Measurements from ENCODE around the gene ABCC1.

The ABCC1 gene

DNA sequence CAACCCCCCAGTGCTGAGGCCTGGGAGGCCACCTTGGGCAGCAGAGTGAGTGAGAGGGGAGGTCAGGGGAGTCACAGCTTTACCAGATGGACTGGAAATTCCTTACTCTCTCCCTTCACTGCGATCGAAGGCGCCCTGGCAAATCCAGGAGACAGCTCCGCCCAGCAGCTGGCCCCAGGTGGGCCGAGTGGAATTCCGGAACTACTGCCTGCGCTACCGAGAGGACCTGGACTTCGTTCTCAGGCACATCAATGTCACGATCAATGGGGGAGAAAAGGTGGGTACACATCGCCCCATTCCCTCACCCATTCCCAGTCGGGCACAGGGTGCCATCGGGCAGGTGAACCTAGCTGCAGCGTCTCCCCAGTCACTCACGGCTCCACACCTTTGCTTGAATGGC is 182.2 kb downstream of the ABCC1 start:
- H3K36me3 ChIP-seq (ENCODE audit: control insufficient read depth, insufficient read depth, low read length), result peaks cover 29% of the 10 kb centered on the region
- no peaks in the 10 kb centered on the region for H3K4me1 ChIP-seq (ENCODE audit: control insufficient read depth, insufficient read depth, low read length)
- H3K4me3 ChIP-seq (ENCODE audit: low read length), result no peak overlapping the region
- WGBS (ENCODE audit: insufficient coverage, insufficient read length), result no CpG with 5 or more reads among the region's 15 CpGs
- H3K27me3 ChIP-seq (ENCODE audit: control insufficient read depth, insufficient read depth, low read length), result no peaks in the 10 kb centered on the region
- DNase-seq (ENCODE audit: low read depth, low spot score), result no peak
- H3K9me3 ChIP-seq (ENCODE audit: control insufficient read depth, insufficient read depth, low read length), result no peaks in the 10 kb centered on the region
- H3K27ac ChIP-seq (ENCODE audit: low read length), result no peak overlapping the region

DNA sequence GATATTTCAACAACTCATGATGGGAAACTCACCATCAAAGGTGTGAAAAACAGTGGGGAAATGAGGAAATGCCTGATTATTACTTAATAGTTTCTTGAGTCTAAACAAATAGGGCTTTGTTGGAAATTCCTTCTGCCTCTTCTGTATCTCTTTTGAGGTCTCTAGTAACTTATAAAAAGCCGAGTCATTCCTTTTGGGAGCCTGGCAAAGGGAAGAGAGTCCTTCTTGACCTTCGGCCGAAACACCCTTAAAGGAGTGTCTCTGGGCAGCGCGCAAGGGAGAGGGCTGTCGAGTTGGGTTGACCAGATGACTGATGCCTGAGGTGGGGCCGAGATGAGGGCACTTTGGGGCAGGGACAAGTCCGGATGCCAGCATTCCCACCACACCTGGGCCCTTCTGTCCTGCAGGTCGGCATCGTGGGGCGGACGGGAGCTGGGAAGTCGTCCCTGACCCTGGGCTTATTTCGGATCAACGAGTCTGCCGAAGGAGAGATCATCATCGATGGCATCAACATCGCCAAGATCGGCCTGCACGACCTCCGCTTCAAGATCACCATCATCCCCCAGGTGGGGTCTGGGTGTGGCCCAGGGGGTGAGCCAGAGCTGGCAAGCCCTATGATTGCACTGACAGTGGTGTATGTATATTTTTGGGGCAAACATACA is 184.7 kb downstream of the ABCC1 start:
- WGBS (ENCODE audit: insufficient coverage, insufficient read length), result no CpG with 5 or more reads among the region's 21 CpGs
- Histone ChIP-seq H3K4me1 (ENCODE audit: control insufficient read depth, insufficient read depth, low read length) (no peaks in the 10 kb centered on the region), H3K4me3 (ENCODE audit: low read length) (no peak overlapping the region), H3K27ac (ENCODE audit: low read length) (no peak overlapping the region), H3K36me3 (ENCODE audit: control insufficient read depth, insufficient read depth, low read length) (peaks cover 47% of the 10 kb centered on the region), H3K9me3 (ENCODE audit: control insufficient read depth, insufficient read depth, low read length) (no peaks in the 10 kb centered on the region), H3K27me3 (ENCODE audit: control insufficient read depth, insufficient read depth, low read length) (no peaks in the 10 kb centered on the region)
- DNase-seq (ENCODE audit: low read depth, low spot score), result no peak

DNA sequence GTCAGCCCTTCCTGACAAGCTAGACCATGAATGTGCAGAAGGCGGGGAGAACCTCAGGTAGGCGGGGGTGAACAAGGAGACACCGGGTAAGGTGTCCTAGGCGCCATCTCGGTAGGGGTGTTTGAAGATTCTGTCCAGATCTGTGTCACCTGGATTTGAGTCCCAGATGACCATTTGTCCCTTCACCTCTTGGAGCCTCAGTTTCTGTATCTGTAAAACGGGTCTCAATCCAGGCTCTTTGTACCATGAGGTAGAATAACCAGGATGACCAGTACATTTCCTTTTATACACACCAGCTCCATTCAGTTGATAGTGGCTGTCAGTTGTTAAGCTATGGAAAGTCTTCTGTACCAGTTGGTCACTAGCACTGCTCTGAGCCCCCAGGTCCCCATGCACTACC is 187.2 kb downstream of the ABCC1 start:
- no peak for DNase-seq (ENCODE audit: low read depth, low spot score)
- no CpG with 5 or more reads among the region's 6 CpGs for WGBS (ENCODE audit: insufficient coverage, insufficient read length)
- Histone ChIP-seq H3K4me1 (ENCODE audit: control insufficient read depth, insufficient read depth, low read length) (no peaks in the 10 kb centered on the region), H3K36me3 (ENCODE audit: control insufficient read depth, insufficient read depth, low read length) (peaks cover 50% of the 10 kb centered on the region), H3K27ac (ENCODE audit: low read length) (no peak overlapping the region), H3K4me3 (ENCODE audit: low read length) (no peak overlapping the region), H3K9me3 (ENCODE audit: control insufficient read depth, insufficient read depth, low read length) (no peaks in the 10 kb centered on the region), H3K27me3 (ENCODE audit: control insufficient read depth, insufficient read depth, low read length) (no peaks in the 10 kb centered on the region)

DNA sequence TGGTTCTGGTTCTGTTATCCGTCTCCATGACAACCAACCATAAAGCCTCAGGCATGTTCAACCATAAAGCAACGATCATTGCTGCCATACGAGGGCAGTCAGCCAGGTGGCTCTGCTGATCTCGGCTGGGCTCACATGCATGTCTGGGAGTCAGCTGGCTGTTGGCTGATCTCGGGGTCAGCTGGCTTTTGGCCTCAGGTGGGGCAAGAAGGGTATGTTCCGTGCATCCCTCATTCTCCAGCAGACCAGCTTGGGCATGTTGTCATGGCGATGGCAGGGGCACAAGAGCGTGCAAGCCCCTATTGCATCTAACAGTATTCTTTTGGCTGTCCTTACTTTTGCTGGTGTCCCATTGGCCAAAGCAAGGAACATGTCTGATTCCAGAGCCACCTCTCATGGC is 187.7 kb downstream of the ABCC1 start:
- no peaks in the 10 kb centered on the region for H3K27me3 ChIP-seq (ENCODE audit: control insufficient read depth, insufficient read depth, low read length)
- H3K36me3 ChIP-seq (ENCODE audit: control insufficient read depth, insufficient read depth, low read length), result peaks cover 45% of the 10 kb centered on the region
- DNase-seq (ENCODE audit: low read depth, low spot score), result no peak
- H3K27ac ChIP-seq (ENCODE audit: low read length), result no peak overlapping the region
- H3K4me3 ChIP-seq (ENCODE audit: low read length), result no peak overlapping the region
- WGBS (ENCODE audit: insufficient coverage, insufficient read length), result no CpG with 5 or more reads among the region's 8 CpGs
- no peaks in the 10 kb centered on the region for H3K4me1 ChIP-seq (ENCODE audit: control insufficient read depth, insufficient read depth, low read length)
- H3K9me3 ChIP-seq (ENCODE audit: control insufficient read depth, insufficient read depth, low read length), result no peaks in the 10 kb centered on the region

DNA sequence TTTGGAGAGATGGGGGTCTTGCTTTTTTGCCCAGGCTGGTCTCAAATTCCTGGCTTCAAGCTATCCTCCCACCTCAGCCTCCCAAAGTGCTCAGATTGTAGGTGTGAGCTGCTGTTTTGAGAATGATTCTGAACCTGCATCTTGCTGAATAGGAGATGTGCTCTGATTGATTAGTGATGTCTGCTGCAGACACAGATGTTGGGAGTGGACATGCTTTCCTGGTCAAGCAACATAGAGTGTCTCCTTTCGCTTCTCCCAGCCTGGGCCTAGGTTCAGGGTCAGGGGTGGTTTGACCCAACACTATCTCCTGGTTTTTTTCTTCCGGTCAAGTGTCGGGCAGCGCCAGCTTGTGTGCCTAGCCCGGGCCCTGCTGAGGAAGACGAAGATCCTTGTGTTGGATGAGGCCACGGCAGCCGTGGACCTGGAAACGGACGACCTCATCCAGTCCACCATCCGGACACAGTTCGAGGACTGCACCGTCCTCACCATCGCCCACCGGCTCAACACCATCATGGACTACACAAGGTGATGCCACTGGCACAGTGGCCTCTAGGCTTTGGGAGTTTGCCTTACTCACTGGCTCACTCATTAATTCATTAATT is 188.7 kb downstream of the ABCC1 start:
- no CpG with 5 or more reads among the region's 15 CpGs for WGBS (ENCODE audit: insufficient coverage, insufficient read length)
- H3K4me3 ChIP-seq (ENCODE audit: low read length), result no peak overlapping the region
- no peaks in the 10 kb centered on the region for H3K9me3 ChIP-seq (ENCODE audit: control insufficient read depth, insufficient read depth, low read length)
- no peaks in the 10 kb centered on the region for H3K27me3 ChIP-seq (ENCODE audit: control insufficient read depth, insufficient read depth, low read length)
- no peaks in the 10 kb centered on the region for H3K4me1 ChIP-seq (ENCODE audit: control insufficient read depth, insufficient read depth, low read length)
- no peak for DNase-seq (ENCODE audit: low read depth, low spot score)
- no peak overlapping the region for H3K27ac ChIP-seq (ENCODE audit: low read length)
- H3K36me3 ChIP-seq (ENCODE audit: control insufficient read depth, insufficient read depth, low read length), result peaks cover 42% of the 10 kb centered on the region

DNA sequence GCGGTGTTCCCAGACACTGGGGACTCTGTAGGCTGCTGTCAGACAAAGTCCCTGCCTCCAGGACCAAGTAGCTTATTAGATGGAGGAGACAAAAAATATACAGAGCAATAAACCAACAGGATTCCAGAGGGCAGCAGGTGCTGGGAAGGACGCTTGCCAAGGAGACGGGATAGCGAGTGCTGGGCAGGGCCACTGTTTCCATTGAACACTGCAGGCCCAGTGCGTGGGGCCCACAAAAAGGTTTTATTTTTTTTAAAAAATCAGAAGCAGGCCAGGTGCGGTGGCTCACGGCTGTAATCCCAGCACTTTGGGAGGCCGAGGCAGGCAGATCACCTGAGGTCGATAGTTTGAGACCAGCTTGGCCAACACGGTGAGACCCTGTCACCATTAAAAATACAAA is 189.6 kb downstream of the ABCC1 start:
- H3K9me3 ChIP-seq (ENCODE audit: control insufficient read depth, insufficient read depth, low read length), result no peaks in the 10 kb centered on the region
- no peaks in the 10 kb centered on the region for H3K4me1 ChIP-seq (ENCODE audit: control insufficient read depth, insufficient read depth, low read length)
- no peak for DNase-seq (ENCODE audit: low read depth, low spot score)
- no peak overlapping the region for H3K4me3 ChIP-seq (ENCODE audit: low read length)
- H3K27me3 ChIP-seq (ENCODE audit: control insufficient read depth, insufficient read depth, low read length), result no peaks in the 10 kb centered on the region
- no CpG with 5 or more reads among the region's 10 CpGs for WGBS (ENCODE audit: insufficient coverage, insufficient read length)
- peaks cover 41% of the 10 kb centered on the region for H3K36me3 ChIP-seq (ENCODE audit: control insufficient read depth, insufficient read depth, low read length)
- H3K27ac ChIP-seq (ENCODE audit: low read length), result no peak overlapping the region

DNA sequence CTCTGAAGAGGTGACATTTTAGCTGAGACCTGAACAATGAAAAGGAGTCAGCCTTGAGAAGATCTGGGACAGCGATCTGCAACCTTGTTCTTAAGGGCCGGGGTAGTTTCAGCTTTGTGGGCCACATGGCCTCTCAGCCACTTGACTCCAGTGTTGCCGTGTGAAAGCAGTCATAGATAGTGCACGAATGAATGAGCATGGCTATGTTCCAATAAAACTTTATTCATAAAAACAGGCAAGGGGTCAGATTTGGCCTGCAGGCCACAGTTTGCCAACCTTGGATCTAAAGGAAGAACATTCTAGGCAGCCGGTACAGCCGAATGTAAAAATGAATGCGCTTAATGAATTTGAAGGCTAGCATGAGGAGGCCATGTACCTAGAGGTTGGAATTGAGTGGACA is 190.4 kb downstream of the ABCC1 start:
- H3K27me3 ChIP-seq (ENCODE audit: control insufficient read depth, insufficient read depth, low read length), result no peaks in the 10 kb centered on the region
- no peaks in the 10 kb centered on the region for H3K4me1 ChIP-seq (ENCODE audit: control insufficient read depth, insufficient read depth, low read length)
- no peak overlapping the region for H3K4me3 ChIP-seq (ENCODE audit: low read length)
- DNase-seq (ENCODE audit: low read depth, low spot score), result no peak
- H3K9me3 ChIP-seq (ENCODE audit: control insufficient read depth, insufficient read depth, low read length), result no peaks in the 10 kb centered on the region
- no CpG with 5 or more reads among the region's 7 CpGs for WGBS (ENCODE audit: insufficient coverage, insufficient read length)
- H3K27ac ChIP-seq (ENCODE audit: low read length), result no peak overlapping the region
- peaks cover 35% of the 10 kb centered on the region for H3K36me3 ChIP-seq (ENCODE audit: control insufficient read depth, insufficient read depth, low read length)

DNA sequence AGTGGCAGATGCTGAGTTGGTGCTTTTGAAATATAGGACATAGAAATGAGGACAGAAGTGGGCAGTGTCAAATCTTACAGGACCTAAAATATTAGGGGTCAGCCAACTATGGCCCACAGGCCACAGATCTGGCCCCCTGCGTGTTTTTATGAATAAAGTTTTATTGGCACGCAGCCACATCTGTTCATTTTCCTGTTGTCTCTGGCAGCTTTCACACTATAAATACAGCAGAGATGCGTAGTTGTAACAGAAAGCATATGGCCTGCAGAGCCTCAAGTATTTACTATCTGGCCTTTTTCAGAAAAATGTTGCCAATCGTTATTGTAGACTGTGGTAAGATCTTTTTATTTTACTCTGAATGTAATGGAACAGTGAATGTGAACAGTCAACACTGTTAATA is 191.1 kb downstream of the ABCC1 start:
- peaks cover 31% of the 10 kb centered on the region for H3K36me3 ChIP-seq (ENCODE audit: control insufficient read depth, insufficient read depth, low read length)
- WGBS (ENCODE audit: insufficient coverage, insufficient read length), result no CpG with 5 or more reads among the region's 4 CpGs

DNA sequence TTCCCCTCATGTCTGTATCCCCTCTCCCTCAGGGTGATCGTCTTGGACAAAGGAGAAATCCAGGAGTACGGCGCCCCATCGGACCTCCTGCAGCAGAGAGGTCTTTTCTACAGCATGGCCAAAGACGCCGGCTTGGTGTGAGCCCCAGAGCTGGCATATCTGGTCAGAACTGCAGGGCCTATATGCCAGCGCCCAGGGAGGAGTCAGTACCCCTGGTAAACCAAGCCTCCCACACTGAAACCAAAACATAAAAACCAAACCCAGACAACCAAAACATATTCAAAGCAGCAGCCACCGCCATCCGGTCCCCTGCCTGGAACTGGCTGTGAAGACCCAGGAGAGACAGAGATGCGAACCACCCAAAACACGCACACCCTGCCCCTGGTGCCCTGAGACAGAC is 191.7 kb downstream of the ABCC1 start:
- Histone ChIP-seq H3K36me3 (ENCODE audit: control insufficient read depth, insufficient read depth, low read length) (peaks cover 31% of the 10 kb centered on the region), H3K27ac (ENCODE audit: low read length) (no peak overlapping the region)

More for the DNA sequence above, 191.1 kb downstream of the ABCC1 start:
- no peaks in the 10 kb centered on the region for H3K9me3 ChIP-seq (ENCODE audit: control insufficient read depth, insufficient read depth, low read length)
- no peaks in the 10 kb centered on the region for H3K4me1 ChIP-seq (ENCODE audit: control insufficient read depth, insufficient read depth, low read length)
- no peaks in the 10 kb centered on the region for H3K27me3 ChIP-seq (ENCODE audit: control insufficient read depth, insufficient read depth, low read length)
- no peak overlapping the region for H3K27ac ChIP-seq (ENCODE audit: low read length)
- DNase-seq (ENCODE audit: low read depth, low spot score), result no peak
- no peak overlapping the region for H3K4me3 ChIP-seq (ENCODE audit: low read length)

DNA sequence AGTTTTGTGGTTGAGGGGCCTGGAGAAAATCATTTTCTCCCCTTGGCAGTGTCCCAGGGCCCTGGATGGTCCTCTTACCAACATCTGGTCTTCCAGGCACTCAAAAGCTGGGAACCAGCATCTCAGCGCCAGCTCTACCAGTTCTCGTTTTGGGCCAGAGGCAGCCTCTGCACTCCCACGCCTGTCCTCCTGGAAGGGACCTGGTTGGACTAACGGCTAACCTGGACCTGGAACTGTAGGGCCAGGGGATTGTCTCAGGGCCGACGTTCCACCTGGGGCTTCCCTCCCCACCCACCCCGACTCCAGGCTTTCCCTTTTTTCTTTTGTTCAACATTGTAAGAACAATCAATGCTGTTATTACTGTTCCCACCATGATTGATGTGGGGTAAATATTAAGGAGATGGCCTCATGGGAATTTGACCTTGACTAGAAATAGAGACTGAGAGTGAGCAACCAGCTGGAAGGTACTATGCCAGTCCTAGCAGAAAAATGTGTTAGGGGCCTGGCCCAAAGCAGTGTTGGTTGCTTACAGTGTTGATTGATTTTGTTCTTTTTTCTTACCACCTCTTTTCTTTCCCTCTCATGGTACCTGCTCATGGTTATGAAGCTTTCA is 192.5 kb downstream of the ABCC1 start:
- no peak for DNase-seq (ENCODE audit: low read depth, low spot score)
- no peak overlapping the region for H3K27ac ChIP-seq (ENCODE audit: low read length)
- H3K4me1 ChIP-seq (ENCODE audit: control insufficient read depth, insufficient read depth, low read length), result no peaks in the 10 kb centered on the region
- WGBS (ENCODE audit: insufficient coverage, insufficient read length), result no CpG with 5 or more reads among the region's 7 CpGs
- no peaks in the 10 kb centered on the region for H3K27me3 ChIP-seq (ENCODE audit: control insufficient read depth, insufficient read depth, low read length)
- H3K36me3 ChIP-seq (ENCODE audit: control insufficient read depth, insufficient read depth, low read length), result peaks cover 24% of the 10 kb centered on the region
- H3K9me3 ChIP-seq (ENCODE audit: control insufficient read depth, insufficient read depth, low read length), result no peaks in the 10 kb centered on the region
- no peak overlapping the region for H3K4me3 ChIP-seq (ENCODE audit: low read length)

More for the DNA sequence above, 191.7 kb downstream of the ABCC1 start:
- WGBS (ENCODE audit: insufficient coverage, insufficient read length), result no CpG with 5 or more reads among the region's 11 CpGs
- H3K4me1 ChIP-seq (ENCODE audit: control insufficient read depth, insufficient read depth, low read length), result no peaks in the 10 kb centered on the region
- no peak for DNase-seq (ENCODE audit: low read depth, low spot score)
- H3K27me3 ChIP-seq (ENCODE audit: control insufficient read depth, insufficient read depth, low read length), result no peaks in the 10 kb centered on the region
- H3K4me3 ChIP-seq (ENCODE audit: low read length), result no peak overlapping the region
- H3K9me3 ChIP-seq (ENCODE audit: control insufficient read depth, insufficient read depth, low read length), result no peaks in the 10 kb centered on the region

All from iPS DF 6.9 (cell line).